ENCODE data around the gene ADRA2B.

DNA sequence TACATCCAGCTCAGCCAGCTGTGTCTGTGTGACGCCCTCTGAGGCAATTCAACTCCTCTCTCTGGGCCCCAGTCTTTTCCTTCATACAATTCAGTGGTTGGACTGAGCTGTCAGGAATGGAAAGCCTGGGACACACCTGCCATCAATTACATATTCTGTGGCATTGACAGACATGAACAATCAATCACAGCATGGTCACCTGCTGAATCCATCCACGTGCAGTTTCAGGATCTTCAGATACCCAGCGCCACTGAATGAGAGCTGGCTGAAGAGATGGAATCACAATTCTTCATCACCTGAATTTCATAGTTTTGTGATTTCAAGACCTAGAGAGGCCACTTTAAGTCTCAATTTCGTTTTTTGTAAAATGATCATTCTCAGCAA, 5.1 kb downstream of the ADRA2B start:
- TF ChIP-seq SMC3 (IDR thresholded peaks at IDR 0.05) (no peak), RAD21 (conservative IDR thresholded peaks at IDR 0.05 in 1 of 2, IDR thresholded peaks at IDR 0.05 in 1 of 2) (no peak), MAZ (IDR thresholded peaks at IDR 0.05; ENCODE audit: borderline replicate concordance, low read depth, low read length) (no peak), FOSB (CRISPR knock-in tag; IDR thresholded peaks at IDR 0.05) (no peak), KDM1A (IDR thresholded peaks at IDR 0.05; ENCODE audit: low read depth) (no peak), HOXA7 (CRISPR knock-in tag; IDR thresholded peaks at IDR 0.05) (no peak), JUN (IDR thresholded peaks at IDR 0.05) (no peak), RCOR1 (IDR thresholded peaks at IDR 0.05; ENCODE audit: low read depth, low read length) (no peak), NR3C1 (IDR thresholded peaks at IDR 0.05) (no peak), NFE2L2 (conservative IDR thresholded peaks at IDR 0.05; ENCODE audit: low read length) (no peak), NPAS2 (CRISPR knock-in tag; IDR thresholded peaks at IDR 0.05; ENCODE audit: borderline replicate concordance) (no peak)
- TF ChIP-seq, protein P1, sequence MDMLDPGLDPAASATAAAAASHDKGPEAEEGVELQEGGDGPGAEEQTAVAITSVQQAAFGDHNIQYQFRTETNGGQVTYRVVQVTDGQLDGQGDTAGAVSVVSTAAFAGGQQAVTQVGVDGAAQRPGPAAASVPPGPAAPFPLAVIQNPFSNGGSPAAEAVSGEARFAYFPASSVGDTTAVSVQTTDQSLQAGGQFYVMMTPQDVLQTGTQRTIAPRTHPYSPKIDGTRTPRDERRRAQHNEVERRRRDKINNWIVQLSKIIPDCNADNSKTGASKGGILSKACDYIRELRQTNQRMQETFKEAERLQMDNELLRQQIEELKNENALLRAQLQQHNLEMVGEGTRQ (IDR thresholded peaks at IDR 0.05): no peak
- TF ChIP-seq, protein P2, sequence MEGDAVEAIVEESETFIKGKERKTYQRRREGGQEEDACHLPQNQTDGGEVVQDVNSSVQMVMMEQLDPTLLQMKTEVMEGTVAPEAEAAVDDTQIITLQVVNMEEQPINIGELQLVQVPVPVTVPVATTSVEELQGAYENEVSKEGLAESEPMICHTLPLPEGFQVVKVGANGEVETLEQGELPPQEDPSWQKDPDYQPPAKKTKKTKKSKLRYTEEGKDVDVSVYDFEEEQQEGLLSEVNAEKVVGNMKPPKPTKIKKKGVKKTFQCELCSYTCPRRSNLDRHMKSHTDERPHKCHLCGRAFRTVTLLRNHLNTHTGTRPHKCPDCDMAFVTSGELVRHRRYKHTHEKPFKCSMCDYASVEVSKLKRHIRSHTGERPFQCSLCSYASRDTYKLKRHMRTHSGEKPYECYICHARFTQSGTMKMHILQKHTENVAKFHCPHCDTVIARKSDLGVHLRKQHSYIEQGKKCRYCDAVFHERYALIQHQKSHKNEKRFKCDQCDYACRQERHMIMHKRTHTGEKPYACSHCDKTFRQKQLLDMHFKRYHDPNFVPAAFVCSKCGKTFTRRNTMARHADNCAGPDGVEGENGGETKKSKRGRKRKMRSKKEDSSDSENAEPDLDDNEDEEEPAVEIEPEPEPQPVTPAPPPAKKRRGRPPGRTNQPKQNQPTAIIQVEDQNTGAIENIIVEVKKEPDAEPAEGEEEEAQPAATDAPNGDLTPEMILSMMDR (IDR thresholded peaks at IDR 0.05): no peak
- TF ChIP-seq, protein P3, sequence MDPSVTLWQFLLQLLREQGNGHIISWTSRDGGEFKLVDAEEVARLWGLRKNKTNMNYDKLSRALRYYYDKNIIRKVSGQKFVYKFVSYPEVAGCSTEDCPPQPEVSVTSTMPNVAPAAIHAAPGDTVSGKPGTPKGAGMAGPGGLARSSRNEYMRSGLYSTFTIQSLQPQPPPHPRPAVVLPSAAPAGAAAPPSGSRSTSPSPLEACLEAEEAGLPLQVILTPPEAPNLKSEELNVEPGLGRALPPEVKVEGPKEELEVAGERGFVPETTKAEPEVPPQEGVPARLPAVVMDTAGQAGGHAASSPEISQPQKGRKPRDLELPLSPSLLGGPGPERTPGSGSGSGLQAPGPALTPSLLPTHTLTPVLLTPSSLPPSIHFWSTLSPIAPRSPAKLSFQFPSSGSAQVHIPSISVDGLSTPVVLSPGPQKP (IDR thresholded peaks at IDR 0.05; ENCODE audit: low read depth, low read length): no peak
